Measurements from ENCODE around the gene PTPRC.
A peak's percentile ranks its signal among the peaks of the same experiment; 100 is the strongest.

PTPRC gene

DNA sequence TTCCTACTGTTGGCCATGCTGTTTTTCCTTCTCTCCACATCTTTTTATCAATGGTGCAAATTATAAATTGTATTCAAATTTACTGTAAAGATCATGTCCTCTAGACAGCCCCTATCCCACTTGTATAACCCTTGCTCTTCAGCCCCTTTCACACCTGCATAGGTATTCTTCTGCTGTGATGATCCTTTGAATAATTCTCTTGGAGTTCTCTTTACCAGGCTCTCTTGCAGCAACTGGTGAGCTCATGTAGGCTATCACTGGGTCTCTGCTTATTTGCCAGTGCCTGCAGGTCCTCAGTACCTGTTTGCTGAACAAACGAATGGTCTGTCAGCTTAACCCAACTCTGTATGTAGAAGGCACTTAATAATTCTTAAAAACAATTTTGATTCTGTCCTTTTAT is 8.2 kb downstream of the PTPRC start:
- no peak for DNase-seq

DNA sequence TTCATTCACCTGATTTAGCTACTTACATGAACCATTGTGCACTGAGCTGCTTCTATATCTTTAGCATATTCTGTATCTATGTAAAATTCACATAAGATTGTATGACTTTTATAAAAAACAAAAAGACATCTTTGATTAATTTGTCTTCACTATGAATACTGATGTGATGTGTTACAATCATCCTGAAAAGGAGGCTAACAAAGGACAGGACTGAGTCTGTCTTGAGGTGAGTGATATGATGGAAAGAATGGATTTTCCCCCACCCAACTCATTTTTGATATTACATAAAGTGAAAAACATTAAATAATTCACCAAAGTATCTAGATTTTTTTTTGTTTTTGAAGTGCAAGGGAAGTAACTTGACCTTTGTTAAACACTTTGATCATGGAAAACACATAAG is 9.8 kb downstream of the PTPRC start:
- DNase-seq, result no peak

DNA sequence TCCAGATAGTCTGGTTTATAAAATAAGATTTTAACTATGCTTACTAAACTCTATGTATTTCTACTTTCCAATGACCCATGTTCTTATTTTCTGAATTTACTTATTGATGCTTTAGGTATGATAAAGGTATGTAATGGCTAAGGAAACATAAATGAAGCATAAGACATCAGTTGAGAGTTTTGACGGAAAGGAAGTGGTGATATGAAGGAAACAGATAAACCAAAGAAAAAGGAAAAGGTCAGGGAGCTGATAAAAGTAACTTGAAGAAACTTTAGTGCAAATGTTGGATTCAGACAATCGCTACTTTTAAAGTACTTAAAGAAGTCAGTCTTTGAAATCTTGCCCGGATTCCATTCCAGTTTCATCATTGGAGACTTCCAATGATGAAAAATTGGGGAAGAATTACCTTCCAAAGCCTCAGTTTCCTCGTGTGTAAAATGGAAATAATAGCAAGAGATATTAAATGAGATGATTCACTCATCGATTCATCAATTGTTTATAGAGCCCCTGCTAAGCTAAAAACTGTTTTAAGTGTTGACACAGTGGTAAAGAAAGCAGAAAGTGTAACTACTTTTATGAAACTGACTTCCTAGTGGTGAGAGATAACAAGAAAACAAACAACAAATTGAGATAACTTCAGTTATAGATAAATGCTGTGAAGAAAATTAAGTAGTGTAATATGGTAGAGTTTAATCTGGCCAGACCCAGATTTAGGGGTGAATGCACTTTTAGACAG is 10.6 kb downstream of the PTPRC start:
- no peak for DNase-seq

DNA sequence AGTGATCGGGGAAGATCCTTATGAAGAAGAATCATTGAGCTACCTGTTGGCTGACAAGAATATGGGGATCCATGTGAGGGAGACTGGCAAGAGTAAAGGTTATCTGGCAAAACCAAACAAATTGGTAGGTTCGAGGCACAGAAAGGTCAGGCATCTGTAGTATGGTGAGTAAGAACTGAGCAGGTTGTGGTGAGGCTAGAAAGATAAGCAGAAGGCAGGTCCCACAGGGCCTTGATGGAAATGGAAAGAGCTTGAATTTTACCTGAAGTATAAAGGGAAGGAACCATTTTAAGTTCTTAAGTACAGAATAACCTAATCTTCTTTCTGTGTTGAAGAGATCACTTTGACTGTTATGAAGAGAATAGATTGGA is 11.1 kb downstream of the PTPRC start:
- no peak for DNase-seq

DNA sequence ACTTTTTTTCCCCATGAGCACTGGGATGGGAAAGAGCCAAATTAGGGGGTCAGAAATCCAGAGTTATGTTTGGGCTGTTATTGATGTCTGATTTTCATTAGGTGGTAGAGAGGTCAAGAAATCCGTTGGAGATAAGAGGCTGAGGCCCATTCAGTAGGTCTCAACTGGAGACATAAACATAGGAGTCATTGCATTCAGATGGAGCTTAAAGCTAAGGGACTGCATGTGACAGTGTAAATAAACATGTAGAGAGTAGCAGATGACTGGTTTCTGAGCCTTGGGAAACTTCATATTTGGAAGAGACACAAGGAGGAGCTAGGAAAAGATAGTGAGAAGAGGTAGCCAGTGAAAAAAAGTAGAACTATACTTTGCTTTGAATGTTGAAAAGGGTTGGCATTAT is 11.7 kb downstream of the PTPRC start:
- no peak for DNase-seq

DNA sequence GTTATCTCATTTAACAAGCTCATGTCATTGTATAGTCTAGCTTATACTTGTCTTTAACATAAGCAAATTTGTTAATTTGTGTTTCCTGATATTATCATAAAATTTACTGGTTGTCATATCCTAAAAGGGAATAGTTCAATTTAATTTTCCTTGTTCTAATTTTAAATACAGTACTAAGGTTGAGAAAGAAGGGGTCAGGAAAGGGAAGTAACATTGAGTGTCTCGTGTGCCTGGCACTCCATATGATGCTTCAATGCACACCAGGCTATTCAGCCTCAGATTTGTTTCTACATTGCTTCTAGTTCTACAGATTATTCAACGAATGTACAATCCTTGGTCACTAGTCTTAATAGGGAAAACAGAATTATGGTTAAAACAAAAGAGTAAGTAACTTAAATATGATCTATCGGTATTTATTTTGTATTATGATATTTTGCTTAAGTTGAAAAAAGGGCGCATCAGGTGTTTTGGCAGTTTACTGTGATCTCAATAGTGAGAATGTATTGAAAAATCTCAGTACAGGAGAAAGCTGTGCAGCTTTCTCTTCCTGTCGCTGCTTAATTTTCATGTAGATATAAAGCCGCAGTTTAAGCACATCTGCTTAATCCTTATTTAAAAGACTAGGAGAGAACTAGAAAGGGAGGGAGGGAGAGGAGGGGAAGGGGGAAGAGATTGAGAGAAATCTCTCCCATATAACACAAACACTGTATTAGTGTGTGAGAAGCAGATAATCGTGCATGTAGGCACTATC is 13.0 kb downstream of the PTPRC start:
- no peak for DNase-seq

DNA sequence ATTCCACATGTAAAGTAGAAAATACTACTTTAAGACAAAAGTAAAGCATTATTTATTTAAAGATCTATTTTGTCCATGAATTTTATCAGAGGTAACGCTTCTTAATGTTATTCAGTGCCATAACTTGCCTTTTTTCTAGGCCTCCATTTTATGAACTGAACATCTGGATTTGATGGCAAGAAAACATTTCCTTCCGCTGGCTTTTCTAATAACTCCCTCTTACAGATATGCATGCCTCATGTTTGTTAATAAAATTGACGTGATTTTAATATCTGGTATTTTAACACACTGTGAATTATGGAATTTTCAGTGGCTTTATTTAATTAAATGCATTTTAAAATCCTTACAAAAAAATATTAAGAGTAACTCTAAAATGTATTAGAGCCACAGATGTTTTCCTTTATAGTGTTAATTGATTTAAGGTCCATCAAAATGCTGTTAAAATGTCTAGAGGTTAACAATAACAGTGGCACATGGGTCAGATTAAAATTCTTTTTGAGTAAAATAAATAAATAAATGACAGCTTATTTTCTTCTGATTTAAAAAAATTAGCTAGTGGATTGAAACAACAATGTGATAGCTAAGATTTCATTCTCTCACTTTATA is 15.1 kb downstream of the PTPRC start:
- no peak for DNase-seq

DNA sequence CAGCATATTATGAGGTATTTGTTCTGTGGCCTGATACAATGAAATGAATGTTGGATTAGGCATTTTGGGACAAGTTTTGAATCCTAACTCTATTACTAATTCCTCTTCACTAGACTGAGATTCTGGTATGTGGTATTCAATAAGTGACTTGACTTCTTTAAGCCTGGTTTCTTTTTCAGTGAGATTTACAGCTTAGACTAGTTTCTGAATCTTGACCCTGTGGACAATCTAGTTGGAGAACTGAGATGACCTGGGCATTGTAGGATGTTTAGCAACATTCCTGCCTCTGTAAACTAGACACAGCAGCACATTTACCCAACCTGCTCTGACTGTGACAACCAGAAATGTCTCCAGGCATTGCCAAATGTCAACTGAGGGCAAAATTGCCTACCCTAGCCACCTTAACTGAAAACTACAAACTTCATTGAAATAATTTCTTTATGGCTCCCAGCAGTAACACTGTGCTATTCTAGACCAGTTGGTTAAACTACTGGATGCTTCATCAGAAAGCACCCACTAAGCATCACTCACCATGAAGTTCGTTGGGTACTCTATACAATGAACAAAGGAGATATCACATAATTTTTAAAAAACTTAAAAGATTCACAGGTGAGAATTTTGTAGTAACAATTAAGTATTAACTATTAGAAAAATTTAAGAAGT is 16.8 kb downstream of the PTPRC start:
- DNase-seq, result no peak

DNA sequence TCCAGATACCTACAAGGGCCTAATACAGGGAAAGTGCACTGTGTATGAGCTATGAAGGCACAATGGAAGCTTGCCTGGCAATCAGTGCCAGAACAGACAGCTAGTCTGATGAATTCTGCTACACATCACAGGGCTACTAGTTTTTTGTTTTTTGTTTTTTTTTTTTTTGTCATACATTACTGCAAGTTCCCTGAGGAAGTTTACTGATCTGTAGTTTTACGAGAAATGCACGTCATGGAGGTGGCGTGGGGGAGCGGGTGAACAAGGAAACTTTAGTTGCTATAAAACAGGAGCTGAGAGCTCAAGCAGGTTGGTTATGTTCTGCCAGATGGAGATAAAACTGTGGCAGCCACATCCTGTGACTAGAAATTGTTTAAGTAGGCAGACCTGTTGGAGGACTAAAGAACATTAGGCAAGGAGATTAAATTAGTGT is 17.7 kb downstream of the PTPRC start:
- DNase-seq, result no peak

DNA sequence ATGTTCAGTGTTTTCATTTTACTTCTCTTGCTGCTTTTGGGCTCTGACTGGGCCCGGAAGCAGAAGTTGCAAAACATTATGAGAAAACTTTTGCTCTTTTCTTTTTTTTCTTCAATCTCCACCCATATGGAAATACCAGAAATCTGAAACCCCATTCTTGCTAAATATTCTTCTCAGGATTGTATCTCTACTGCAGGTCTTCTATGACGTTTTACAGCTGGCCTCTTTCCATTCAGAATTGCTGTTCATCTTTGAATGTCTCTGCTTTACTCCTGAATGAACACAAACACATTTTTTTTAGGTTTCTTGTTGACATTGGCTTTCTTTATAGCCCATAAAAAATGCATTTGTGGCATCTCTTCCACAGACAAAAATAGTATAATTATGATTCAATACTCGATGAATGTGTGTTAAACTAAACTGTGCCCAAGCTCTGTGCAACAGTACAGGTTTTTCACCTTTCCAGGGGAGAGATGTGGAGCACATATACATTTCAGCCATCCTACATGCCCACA is 18.8 kb downstream of the PTPRC start:
- no peak for DNase-seq

DNA sequence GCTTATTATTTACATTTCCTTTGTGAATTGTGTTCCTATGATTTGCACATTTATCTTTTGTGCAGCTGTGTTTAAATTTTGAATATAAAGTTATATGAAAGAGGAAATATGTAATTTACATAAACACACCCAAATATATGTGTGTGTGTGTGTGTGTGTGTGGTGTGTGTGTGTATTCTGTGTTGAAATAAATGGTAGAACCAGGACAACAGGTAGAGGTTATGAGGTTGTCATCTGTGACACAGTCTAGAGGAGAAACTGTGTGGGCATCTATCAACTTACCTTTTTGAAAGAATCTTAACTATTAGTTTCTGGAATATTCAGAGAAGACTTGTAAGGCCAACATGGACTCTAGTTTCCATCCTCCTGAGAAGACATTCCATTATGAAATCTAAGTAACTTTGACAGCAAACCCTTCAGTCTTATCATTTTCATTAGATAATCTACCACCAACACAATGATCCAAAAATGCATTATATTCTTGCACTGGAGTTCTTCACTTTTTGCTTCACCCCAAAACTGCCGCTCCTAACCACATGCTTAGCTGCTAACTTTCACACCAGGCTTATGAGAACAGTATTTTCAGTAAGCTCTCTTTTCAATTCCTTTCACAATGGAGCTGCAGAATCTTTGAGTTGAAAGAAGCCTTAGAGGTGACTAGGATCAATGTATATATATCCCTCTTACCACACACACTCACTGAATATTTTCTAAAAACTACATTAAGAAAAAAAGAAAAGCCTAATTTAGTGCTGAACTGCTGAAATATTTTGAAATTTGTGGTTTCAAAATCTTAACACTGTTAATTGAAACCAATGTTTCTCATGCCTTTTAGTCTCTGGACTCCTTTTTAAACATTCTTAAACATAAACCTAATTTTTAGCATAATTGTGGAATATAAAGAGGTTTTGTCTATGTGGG is 21.8 kb downstream of the PTPRC start:
- no peak for DNase-seq

DNA sequence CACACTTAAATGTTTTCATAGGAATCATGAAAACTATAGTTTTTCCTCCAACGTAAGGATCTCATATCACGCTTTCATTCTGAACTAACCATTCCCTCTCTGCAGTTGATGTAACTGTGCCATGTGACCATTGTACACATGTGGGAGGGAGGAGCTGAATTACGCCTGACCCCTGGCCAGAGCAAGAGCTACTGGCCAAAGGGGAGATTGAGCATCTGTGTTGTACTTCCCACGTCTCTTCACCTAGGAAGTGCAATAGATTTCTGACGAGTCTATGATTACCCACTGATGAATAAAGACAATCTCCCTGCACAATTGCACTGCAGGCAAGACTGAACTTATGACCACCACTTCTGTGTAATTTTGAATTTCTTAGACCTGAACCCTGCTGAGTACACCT is 24.0 kb downstream of the PTPRC start:
- DNase-seq, result no peak

DNA sequence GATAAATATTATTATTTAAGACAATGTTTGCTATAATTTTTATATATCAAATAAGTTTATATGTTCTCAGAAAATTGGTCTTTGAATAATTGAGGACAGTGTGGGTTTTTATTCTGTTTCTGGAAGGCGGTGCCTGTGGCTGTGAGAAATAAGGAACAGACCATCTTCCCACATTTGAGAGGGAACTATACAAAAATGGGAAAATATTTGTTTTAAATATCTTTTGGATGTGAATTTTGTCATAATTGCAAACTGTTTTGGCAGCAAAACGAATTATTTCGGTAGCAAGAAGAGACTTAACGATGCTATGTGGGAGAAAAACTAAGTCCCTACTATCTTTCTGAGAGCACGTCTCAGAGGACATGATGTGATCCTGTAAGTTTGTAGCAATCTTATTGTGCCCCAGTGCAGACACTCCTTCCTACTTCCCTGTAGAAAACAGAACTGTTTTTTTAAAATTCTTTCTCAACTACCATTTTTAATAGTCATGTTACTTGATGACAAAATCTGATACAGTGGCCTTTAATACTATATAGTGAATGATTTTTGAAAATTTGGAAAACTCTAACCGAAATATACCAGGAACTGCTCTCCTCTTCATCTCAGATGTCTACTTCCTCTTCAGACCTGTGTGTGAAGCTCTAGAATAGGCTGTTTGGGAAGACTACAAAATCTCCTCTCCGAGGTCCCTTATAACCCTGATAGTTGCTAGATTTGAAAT is 25.4 kb downstream of the PTPRC start:
- no peak for DNase-seq

DNA sequence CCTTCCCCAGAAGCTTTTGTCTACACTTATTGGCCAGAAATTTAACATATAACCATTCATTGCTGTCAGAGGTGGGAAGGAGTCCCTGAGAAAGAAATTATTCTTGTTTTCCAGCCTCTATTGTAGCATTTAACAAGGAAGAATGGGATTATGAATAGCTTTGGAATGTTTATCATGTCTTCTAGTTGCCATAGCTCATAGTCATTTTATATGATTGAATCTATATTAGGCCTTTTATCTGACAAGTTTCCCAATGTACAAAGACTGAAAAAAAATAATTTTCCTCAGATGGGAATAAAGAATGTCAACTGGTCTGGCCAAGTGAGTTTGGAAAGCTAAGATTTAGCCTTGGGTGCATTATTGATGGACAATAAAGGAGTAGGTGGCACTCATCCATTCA is 28.3 kb downstream of the PTPRC start:
- no peak for DNase-seq

DNA sequence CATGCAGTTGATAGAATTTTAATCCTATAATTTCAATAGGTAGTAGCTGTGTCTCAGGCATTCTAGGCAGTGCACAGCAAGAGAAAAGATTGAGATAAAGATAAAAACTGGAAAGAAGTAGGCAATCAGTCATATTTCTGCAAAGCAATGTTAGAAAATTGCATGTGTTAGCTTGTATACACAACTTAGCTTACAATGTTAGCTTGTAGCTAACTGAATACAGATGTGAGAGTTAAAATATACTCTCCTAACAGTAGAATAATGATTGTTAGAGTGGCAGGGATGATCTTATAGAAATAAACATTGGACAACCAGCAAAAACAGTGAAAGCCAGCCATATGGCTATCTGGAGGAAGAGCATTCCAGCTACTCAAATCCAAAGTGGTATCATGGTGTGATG is 29.0 kb downstream of the PTPRC start:
- no peak for DNase-seq

DNA sequence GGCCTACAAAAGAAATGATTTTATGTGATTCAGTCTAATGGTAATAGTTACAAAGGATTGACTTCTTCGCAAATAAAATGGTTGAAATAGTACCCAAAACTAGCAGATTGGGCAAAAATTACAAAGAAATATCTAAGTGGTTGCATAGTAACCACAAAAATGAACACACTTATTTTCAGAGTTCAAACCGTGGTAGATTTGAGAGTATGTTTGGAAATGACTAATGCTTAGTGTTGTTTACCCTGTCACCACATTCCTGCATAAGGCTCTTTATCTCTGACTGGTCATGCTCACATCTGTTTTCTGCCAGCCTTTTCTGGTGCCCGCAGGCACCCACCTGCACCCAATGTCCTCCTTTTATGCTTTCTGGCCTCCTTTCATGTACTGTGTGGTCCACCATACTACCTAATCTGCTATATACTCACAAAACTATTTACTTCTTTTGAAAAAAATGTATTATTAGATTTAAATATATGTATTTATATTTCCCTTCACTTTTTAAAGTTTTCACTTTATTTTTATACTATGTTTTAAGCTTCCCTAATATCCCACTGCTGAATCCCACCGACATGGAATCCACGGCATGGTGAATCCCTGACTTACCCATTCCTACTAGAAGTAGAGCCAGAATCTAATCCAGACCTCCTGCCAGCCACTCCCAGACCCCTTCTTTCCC is 30.3 kb downstream of the PTPRC start:
- no peak for DNase-seq

DNA sequence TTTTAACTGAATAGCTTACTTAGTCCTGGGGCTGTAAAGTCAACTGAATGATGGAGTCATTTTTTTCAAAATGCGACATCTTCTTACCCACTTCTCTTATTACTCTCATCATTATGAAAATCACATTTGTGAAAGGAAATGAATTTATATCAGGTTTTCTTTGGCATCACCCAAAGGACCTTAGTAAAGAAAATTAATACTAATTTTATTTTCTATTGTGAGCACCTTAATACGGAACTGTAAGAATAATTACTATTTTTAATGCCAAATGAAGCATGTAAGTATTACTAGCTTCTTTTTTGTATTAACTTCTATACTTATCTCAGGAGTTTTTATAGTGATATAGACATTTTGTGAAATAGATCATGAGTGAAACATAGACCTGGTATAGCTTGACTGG is 30.9 kb downstream of the PTPRC start:
- no peak for DNase-seq

DNA sequence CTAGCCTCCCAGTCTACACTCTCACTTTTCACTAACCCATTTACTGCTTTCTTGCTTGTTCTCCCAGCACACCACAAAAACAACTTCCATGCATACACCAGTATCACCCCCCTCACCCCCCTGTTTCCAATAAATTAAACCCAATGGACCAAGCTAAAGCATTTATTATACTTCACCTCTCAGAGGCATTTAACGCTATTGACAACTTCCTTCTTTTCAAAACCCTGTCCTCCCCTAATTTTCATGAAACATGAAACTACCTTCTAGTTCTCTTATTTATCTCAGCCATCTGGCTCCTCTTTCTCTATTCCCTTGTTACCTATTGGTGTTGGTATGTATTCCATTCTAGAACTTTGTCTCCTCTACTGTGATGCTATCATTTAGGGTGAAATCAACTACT is 32.3 kb downstream of the PTPRC start:
- DNase-seq, result no peak

DNA sequence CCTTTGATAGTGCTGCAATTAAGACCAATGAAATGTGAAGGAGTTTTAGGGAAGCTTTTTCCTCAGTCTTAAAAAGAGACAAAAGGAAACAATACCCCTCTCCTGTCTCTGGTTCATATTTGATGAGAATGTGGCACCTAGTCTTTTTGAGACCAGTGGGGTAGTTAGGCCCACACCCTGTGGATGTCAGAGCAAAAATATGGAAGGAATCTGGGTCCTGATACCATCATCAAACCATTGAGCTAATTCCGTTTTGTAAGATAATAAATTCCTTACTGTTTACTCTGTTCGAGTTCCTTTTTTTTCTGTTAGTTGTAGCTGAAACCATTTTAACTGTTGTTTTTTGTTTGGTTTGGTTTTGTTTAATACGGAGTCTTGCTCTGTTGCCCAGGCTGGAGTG is 33.3 kb downstream of the PTPRC start:
- no peak for DNase-seq

DNA sequence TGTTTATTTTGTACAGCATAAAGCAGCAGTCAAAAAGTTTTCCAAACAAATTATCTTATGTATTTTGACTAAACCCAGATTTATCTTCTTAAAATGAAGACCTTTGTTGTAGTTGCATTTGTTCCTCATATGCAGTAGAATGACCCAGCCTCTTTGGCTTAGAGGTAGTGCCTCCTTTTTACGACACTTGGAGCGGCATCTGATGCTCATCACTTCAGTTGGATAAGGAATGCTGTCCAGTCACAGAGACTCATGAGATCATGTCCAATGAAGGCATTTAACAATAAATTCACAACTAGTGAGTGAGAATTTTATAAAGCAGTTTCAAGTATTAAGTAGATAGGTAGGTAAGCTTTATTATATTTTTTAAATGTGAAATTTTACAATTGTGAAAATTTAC is 35.2 kb downstream of the PTPRC start:
- no peak for DNase-seq

DNA sequence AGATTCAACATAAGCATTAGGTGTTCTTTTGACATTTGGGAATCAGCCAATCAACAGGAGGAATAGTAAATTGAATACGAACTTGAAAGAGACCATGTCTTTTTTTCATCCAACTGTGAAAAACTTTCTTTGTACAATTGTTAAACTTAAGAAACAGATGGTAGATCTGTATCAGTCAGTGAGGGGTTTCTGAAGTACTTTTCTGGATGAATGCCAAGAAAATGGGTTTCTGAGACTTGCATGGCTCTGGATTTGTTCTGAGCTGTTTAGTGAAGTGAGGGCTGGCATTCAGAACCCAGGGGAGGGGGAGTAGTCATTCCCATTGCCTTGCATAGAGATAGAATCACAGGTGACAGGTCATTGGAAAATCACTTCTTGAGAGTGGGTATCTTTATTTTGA is 37.4 kb downstream of the PTPRC start:
- DNase-seq, result peak; percentile 13

All from NCI-H345 (cell line).